Left ventricle myocardium superior (tissue), 1 donor: ENCODE measurements around the gene AFDN. TPM values are rescaled to one million over a fixed set of nuclear protein-coding genes. Genes with fewer than 3 reads are reported as not detected.

Source experiments
- ATAC-seq: fragments of 200-7000 bp; cut with Tn5 transposase; one replicate; pipeline ENCODE4 v1.9.1; 2020; ENCODE audit warnings: mild to moderate bottlenecking, moderate library complexity
- DNase-seq: peaks from one replicate; pipeline ENCODE4 v3.0.0-alpha.2; 2020
- intact Hi-C: fragments of 100-400 bp; cut with micrococcal nuclease; formaldehyde crosslinking; loops from one replicate; pipeline ENCODE4 v1.11.0; 2022
- total RNA-seq: library from RNA; stranded (reverse); fragmentation: NEBNext Ultra II Directional; extraction: Animal tissue kit (Norgen Biotek cat#: 25700); gene quantifications from one replicate; pipeline ENCODE4 v1.2.1, GENCODE V29; 2021
- donor health status: DM: no; HTN: yes; CAD: no; lungs with severe emphysema.

AFDN gene
- total RNA-seq, 1 donor from 2014 or later = 52.6 TPM

- ATAC-seq (no peak), DNase-seq (no peak)
- intact Hi-C loops = no loop called here
Observed at GRCh38 chr6:167793421-167793820, 33.3 kb upstream of the AFDN start.

DNA sequence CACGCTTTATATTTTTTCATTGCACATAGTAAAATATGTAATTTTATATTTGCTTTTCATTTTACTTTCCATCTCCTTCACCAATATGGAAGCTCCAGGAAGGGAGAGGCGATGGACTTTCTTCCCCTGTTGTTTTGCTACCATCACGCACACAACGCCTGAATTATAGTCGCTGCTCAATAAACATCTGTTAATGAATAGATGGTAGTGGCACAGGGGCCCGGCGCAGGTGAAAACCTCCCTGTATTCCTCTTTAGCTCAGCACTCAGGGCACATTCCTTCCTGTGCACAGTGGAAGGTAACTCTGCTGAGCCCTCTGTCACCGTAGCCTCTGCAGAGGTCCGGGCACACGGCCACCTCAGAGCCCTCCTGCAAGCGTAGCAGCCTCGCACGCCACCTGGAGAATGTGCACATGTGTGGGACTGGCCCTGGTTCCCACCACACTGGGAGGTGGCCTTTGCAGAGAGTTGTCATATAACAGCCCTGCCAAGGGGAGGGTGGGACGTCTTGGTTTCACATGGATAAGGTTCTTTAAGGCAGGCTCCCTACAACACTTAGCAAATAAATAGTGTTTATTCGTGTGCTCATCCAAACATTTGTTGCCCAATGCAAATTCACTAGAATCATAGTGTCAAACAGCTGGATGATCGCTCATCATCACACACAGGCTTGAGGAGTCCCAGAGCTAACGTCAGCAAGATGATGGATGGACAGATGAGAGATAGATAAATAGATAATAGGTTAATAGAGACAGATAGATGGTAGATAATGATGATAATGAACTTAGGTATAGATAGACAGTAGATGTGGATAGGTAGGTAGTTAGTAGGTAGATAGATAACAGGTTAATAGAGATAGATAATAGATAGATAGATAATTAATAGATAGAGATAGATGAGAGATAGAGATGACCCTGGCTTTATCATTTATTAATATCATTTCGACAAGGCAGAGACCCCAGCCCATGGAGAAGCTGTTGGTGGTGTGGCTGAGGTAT, 32.3 kb upstream of the AFDN start:
- intact Hi-C loops = no loop called here
- ATAC-seq = no peak
- DNase-seq = no peak

GRCh38 chr6:167795321-167795811, 31.3 kb upstream of the AFDN start:
- ATAC-seq = no peak
- no peak for DNase-seq
- intact Hi-C loops = no loop called here

- no peak for ATAC-seq
Observed at GRCh38 chr6:167795874-167796191, 30.9 kb upstream of the AFDN start.

GRCh38 chr6:167796192-167796981, 30.3 kb upstream of the AFDN start:
- intact Hi-C loops = no loop called here

More at GRCh38 chr6:167795874-167796191, 30.9 kb upstream of the AFDN start:
- intact Hi-C loops = no loop called here
- DNase-seq = no peak

DNA sequence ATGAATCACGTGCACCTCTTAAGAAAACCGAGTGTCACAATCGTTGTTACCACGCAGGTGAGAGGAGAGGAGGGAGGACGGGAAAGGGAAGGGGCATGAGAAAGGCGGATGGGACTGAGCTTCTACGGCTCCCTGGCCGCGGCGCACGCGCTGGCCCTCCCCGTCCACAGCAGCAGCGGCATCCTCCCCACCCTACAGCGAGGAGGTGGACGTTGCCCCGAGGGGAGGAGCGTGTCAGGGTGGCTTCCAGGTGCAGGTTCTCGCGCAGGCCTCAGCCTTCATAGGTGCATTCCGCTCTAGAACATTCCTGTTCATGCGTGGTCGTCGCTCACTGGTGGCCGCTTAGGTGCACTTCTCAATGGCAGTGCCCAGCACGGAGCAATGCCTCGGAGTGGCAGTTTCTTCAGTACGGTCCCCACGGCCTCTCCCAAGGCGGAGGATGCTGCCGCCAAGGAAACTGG, 29.7 kb upstream of the AFDN start:
- no peak for DNase-seq
- intact Hi-C loops = no loop called here
- no peak for ATAC-seq

More at GRCh38 chr6:167796192-167796981, 30.3 kb upstream of the AFDN start:
- peak; percentile 95 for ATAC-seq
- peak; percentile 81 for DNase-seq

DNA sequence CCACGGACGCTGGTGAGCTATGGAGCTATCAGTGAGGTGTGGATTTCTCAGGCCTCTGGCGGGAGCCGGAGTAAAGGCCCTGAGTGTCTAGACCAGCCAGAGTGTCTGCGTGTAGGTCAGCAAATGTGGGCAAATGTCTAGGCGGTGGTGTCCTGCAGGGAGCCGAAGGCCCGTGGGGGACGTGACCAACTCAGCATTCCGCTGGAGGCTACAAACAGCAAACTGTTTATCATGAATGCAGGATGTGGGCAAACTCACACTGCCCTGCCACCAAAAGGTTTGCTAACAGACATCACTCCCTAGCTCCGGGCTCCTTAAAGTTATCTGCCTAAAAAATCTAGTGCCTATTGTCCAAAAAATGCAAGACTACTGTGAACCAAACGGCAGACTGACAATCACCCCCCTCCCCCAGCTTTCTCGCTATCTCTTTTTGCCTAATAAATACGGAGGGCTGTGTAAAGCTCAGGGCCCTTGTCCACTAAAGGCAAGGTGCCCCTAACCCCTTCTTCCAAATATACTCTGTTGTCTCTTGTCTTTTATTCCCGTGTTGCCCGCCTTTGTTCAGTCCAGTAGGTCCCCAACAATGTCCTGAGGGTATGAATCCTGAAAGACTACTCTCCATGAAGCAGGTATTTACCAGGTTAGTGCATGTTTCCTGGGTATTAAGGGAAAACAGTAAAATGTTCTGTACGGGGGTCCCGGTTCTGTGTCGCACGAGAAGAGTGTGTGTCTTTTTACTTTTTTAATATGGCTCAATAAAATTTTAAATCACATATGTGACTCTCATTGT, 29.0 kb upstream of the AFDN start:
- no peak for ATAC-seq
- intact Hi-C loops = no loop called here
- no peak for DNase-seq

GRCh38 chr6:167798453-167798852, 28.3 kb upstream of the AFDN start:
- intact Hi-C loops = no loop called here
- DNase-seq = no peak

GRCh38 chr6:167799033-167799821, 27.5 kb upstream of the AFDN start:
- intact Hi-C loops = no loop called here
- ATAC-seq = peak; percentile 38
- DNase-seq = no peak

More at GRCh38 chr6:167798453-167798852, 28.3 kb upstream of the AFDN start:
- ATAC-seq = no peak

DNA sequence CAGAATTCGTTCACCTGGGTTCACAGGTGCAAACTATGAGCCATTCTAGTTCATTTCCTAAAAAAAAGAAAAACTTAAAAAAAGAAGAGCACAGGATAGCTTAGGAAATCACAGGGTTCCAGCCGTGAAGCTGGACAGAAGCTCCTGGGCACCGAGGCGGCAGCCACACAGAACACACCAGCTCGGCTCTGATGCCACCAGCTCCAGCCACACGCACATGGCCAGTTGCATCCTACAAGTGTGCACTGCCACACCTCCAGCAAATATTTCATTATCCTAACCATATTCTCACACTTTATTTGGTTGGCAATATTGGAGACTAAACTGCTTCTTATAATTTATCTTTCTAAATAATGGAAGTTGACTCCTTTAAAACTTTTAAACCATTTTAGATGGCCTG, 26.2 kb upstream of the AFDN start:
- intact Hi-C loops = no loop called here
- DNase-seq (no peak), ATAC-seq (no peak)

DNA sequence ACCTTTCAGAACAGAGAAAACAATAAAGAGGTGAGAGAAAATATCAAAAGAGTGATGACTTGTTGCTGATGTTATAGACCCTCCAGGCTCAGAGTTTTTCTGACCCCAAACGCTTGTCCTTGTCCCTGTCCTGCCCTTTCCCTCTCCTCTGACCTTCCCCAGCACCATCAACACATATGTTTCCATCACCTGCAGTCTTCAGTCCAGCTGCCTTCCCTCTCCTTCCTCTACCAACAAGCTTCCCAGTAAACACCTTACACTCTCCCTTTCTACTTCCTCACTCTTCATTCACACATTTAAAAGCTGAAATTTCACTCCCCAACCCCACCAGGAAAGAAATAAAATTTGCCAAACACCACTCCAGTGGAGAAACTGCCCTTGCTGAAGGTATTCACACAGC, 25.4 kb upstream of the AFDN start:
- intact Hi-C loops = no loop called here
- DNase-seq (no peak), ATAC-seq (no peak)

DNA sequence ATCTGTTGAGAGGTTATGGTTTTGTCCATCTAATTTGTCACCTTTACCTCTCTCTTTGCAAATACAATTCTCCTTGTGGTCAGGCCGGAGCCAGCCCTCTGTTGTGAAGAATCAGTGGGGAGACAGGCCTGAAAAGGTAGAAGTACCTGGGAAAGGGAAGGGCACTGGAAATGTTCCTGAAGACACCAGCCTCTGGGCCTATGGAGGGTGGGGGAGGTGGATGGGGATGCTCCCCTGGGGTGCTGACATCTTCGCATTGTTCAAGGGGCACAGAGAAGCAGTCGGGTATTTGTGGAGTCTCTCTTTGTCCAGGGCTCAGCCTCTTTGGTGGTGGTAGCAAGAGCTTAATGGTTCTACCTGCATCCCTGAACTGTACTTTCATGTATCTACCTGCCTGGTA, 24.4 kb upstream of the AFDN start:
- intact Hi-C loops = no loop called here

GRCh38 chr6:167803816-167804215, 22.9 kb upstream of the AFDN start:
- intact Hi-C loops = no loop called here
- DNase-seq (no peak), ATAC-seq (no peak)

More for the DNA sequence above, 24.4 kb upstream of the AFDN start:
- ATAC-seq = no peak
- DNase-seq = no peak

GRCh38 chr6:167804281-167805013, 22.3 kb upstream of the AFDN start:
- ATAC-seq (no peak), DNase-seq (no peak)

DNA sequence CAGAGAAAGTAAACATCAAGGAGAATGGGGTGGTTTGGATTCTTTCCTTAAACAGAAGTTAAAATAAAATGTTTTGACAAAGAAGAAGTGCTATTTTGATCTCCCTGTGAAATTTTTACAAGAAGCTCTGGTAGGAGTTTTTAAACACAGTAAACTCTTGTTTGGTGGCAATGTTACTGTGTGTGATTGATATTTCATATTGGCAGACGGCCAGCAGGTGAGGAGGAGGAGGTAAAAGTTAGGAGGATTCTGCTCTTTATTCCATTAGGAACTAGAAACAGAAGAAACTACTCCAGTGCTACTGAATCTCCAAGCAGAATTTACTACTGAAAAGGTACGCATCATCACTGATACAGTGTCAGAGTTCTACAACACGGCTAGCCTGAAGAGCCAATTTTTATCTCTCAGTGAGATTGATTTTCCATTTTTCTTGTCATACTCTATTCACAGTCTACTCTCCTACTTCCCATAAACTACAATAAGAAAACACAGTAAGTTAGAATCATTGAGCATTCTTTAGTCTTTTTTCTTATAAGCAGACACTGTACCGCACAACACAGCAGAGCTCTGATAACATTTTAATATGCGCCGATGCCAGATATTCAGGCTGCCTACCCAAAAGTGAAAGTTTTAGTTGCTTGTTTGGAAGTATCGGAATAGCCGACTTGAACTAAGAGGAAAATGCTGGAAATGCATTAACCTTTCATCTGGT, 21.2 kb upstream of the AFDN start:
- intact Hi-C loops = no loop called here
- ATAC-seq (no peak), DNase-seq (no peak)

More at GRCh38 chr6:167804281-167805013, 22.3 kb upstream of the AFDN start:
- intact Hi-C loops = no loop called here

DNA sequence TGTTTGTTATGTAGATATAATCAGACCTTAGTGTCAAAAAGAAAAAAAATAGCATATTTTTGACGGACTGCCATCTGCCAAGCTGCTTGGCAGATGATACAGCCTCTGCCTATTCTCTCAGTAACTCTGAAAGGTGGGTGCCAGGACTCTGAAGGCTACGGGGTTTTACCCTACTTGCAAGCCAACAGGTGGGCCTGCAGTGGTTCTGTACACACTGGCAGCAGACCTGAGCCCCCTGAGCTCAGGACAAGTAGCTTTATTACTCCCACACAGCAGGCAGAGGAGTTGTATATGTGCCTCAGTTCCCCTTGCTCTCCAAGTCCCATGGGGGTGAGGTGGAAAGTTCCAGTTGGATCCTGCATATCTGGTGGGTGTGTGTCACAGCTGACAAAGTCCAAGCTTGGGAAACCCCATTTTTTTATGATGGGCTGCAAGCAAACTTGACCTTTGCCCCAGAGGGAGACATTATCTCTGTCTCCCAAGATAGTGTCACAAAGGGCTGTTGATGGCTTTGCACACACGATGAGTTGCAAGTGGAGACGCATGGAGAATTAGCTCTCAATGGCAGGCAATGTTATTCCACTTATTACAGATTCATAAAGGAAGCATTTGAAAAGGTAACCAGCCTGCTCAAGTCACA, 20.5 kb upstream of the AFDN start:
- intact Hi-C loops = no loop called here
- no peak for ATAC-seq
- no peak for DNase-seq

DNA sequence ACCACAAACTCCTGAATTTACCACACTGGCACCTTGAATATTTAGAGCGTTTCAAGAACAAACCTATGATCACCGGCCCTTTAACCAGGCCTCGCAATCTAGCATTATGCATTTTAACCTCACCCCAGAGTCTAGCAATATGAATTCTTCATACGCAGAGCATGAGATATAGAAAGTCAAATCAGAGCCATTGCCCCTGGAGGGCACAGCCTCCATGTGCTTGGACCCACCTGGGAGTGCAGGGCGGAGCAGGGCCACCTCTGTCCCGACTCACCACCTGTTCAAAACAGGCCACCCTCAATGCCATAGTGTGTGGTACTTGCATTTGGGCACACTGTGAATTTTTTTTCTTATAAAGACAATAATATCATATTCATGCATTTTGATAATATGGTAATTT, 19.5 kb upstream of the AFDN start:
- ATAC-seq (no peak), DNase-seq (no peak)
- intact Hi-C loops = no loop called here
